HEK293T (cell line): ENCODE results near the gene FNBP1L.
A peak's percentile ranks its signal among the peaks of the same experiment; 100 is the strongest.

Source experiments
- CTCF ChIA-PET: fragments of 350-600 bp; formaldehyde crosslinking; extraction: SDS; loops from one replicate; lab custom pipeline; 2021; ENCODE audit warnings: antibody characterized with exemption, inconsistent platforms; lab: Yijun Ruan, JAX
- POLR2A ChIA-PET: fragments of 350-600 bp; formaldehyde crosslinking; extraction: SDS; loops from one replicate; lab custom pipeline; 2020; ENCODE audit warnings: antibody characterized with exemption, inconsistent platforms; lab: Yijun Ruan, JAX
- DNase-seq: peaks from one replicate; pipeline ENCODE4 v3.0.0; 2012; ENCODE audit warnings: mixed read lengths; ENCODE audit errors: extremely low spot score
- ARNT ChIP-seq: fragments of 450-650 bp; IDR thresholded peaks from 2 replicates; pipeline ENCODE4 v1.6.1; 2017; ENCODE audit warnings: mild to moderate bottlenecking
- BHLHE40 ChIP-seq: fragments of 450-650 bp; IDR thresholded peaks from 2 replicates; pipeline ENCODE4 v1.6.1; 2016; ENCODE audit warnings: mild to moderate bottlenecking, moderate library complexity, borderline replicate concordance
- CTBP1 ChIP-seq: fragments of 450-650 bp; IDR thresholded peaks from 2 replicates; pipeline ENCODE4 v1.6.1; 2016; ENCODE audit warnings: borderline replicate concordance
- ELF4 ChIP-seq: fragments of 450-650 bp; IDR thresholded peaks from 2 replicates; pipeline ENCODE4 v1.6.1; 2017; ENCODE audit warnings: antibody characterized with exemption
- FOXA1 ChIP-seq: fragments of 450-650 bp; IDR thresholded peaks from 2 replicates; pipeline ENCODE4 v1.6.1; 2016; ENCODE audit warnings: mild to moderate bottlenecking
- FOXK2 ChIP-seq: fragments of 450-650 bp; IDR thresholded peaks from 2 replicates; pipeline ENCODE4 v1.6.1; 2016; ENCODE audit warnings: mild to moderate bottlenecking
- FOXM1 ChIP-seq: fragments of 450-650 bp; IDR thresholded peaks from 2 replicates; pipeline ENCODE4 v1.6.1; 2017; ENCODE audit warnings: mild to moderate bottlenecking, borderline replicate concordance
- HDGF ChIP-seq: fragments of 450-650 bp; IDR thresholded peaks from 2 replicates; pipeline ENCODE4 v1.6.1; 2017; ENCODE audit warnings: antibody characterized with exemption, borderline replicate concordance
- L3MBTL2 ChIP-seq: fragments of 450-650 bp; conservative IDR thresholded peaks from 2 replicates; pipeline ENCODE4 v1.6.1; 2016; ENCODE audit warnings: mild to moderate bottlenecking
- LEF1 ChIP-seq: fragments of 450-650 bp; IDR thresholded peaks from 2 replicates; pipeline ENCODE4 v1.6.1; 2017; ENCODE audit warnings: mild to moderate bottlenecking, borderline replicate concordance
- NFRKB ChIP-seq: fragments of 450-650 bp; IDR thresholded peaks from 2 replicates; pipeline ENCODE4 v1.6.1; 2016; ENCODE audit warnings: mild to moderate bottlenecking, moderate library complexity
- SP1 ChIP-seq: fragments of 450-650 bp; IDR thresholded peaks from 2 replicates; pipeline ENCODE4 v1.6.1; 2017
- SUZ12 ChIP-seq: fragments of 450-650 bp; IDR thresholded peaks from 2 replicates; pipeline ENCODE4 v1.6.1; 2016; ENCODE audit warnings: mild to moderate bottlenecking
- TARDBP ChIP-seq: fragments of 450-650 bp; IDR thresholded peaks from 2 replicates; pipeline ENCODE4 v1.6.1; 2016
- ZNF384 ChIP-seq: fragments of 450-650 bp; IDR thresholded peaks from 2 replicates; pipeline ENCODE4 v1.6.1; 2016
- TF ChIP-seq, protein P1 (sequence below): fragments of 450-650 bp; IDR thresholded peaks from 2 replicates; pipeline ENCODE4 v1.6.1; 2016

The FNBP1L gene

DNA sequence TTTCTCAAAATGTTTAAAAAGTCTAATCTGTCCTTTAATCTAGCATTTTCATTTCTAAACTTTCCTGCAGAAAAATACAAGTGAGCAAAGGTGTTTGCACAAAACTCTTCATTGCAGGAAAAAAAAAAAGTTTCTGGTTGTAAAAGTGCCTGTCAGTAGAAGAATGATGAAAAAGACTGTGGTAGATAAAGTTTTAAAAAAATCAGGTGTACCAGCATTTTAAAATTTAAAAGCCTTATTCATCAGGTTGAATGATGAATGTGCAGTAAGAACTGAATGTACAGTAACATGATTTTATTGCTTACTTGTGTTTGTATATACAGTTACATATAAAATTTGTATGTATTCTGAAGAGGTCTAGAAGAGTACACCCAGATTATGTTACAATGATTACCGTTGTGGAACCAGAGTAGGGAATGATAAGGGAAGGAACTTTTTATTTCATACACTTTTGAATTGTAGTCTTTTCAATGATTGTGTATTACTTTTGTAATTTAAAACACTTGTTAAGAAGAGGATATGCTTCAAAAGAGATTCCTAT lies 54.0 kb downstream of the FNBP1L start:
- no peak for DNase-seq
- CTCF ChIA-PET = no interaction called here
- no peak for TF ChIP-seq TARDBP
- TF ChIP-seq, protein P1, sequence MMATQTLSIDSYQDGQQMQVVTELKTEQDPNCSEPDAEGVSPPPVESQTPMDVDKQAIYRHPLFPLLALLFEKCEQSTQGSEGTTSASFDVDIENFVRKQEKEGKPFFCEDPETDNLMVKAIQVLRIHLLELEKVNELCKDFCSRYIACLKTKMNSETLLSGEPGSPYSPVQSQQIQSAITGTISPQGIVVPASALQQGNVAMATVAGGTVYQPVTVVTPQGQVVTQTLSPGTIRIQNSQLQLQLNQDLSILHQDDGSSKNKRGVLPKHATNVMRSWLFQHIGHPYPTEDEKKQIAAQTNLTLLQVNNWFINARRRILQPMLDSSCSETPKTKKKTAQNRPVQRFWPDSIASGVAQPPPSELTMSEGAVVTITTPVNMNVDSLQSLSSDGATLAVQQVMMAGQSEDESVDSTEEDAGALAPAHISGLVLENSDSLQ = peak; percentile 86
- POLR2A ChIA-PET = no interaction called here

DNA sequence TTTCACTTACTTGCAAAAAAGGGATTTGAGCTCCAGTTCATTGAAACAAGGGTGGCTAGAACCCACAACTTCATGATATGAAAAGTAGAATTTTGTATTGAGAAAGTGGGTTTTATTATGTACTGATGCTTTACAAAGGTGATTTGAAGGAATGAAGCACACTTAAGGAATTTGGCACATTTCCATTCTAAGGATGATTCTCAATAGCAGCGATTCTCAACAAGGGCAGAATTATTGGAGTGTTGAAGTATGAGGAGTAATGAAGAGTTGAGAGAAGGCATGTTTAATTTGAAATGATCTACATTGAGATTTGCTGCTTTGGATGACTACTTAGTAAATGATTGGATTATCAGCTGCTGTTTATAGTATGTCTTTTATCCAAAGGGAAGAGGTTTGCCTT lies 54.7 kb downstream of the FNBP1L start:
- CTCF ChIA-PET = no interaction called here
- DNase-seq = no peak
- TF ChIP-seq ARNT (no peak), SUZ12 (no peak), FOXM1 (no peak), CTBP1 (no peak), NFRKB (no peak), FOXA1 (no peak), HDGF (no peak), LEF1 (no peak), SP1 (no peak), L3MBTL2 (no peak), ELF4 (no peak), ZNF384 (no peak)
- POLR2A ChIA-PET = no interaction called here

DNA sequence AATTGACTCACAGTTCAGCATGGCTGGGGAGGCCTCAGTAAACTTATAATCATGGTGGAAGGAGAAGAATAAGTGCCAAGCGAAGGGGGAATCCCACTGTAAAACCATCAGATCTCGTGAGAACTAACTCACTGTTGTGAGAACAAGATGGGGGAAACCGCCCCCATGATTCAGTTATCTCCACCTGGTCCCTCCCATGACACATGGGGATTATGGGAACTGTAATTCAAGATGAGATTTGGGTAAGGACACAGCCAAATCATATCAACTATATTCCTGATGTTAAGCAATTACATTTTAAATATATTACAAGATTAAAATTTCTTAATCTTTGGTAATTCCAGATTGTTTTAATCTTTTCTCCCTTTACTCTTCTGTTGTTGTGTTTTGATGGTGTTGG lies 55.2 kb downstream of the FNBP1L start:
- ChIA-PET CTCF (no interaction called here), POLR2A (no interaction called here)
- no peak for TF ChIP-seq ZNF384
- no peak for TF ChIP-seq SUZ12
- no peak for DNase-seq

- TF ChIP-seq FOXM1 = no peak
- POLR2A ChIA-PET = no interaction called here
These were observed 55.9 kb downstream of the FNBP1L start for GRCh38 chr1:93503816-93504215.

DNA sequence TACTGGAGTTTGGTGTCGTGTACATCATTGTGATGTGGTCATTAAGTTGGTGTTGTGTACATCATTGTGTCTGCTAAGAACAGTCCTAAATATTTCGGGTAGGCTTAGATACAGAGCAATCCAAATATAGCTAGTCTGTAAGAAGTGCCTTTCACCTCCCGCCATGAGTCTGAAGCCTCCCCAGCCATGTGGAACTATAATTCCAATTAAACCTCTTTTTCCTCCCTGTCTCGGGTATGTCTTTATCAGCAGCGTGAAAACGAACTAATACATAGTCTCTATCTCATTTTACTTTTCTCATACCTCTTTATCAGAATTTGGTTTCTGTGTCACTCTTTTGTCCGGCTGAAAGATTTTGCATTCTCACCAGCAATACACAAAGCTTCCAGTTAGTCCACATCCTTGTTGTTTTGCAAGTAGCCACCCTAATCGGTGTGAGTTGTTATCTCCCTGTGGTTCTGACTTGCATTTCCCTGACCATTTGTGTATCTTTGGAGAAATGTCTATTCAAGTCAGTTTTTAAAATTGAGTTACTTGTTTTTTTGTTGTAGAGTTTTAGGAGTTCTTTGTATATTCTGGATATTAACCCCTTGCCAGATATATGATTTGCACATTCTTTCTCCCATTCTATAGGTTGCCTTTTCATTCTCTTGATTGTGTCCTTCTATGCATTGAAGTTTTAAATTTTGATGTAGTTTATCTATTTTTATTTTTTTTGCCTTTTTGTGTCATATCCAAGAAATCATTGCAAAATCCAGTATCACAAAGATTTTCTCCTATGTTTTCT lies 56.5 kb downstream of the FNBP1L start:
- ChIA-PET POLR2A (no interaction called here), CTCF (no interaction called here)
- TF ChIP-seq LEF1 (no peak), HDGF (no peak), FOXK2 (no peak), SUZ12 (no peak), ELF4 (no peak), ARNT (no peak), FOXM1 (no peak), SP1 (no peak), ZNF384 (no peak), TARDBP (no peak), NFRKB (no peak), L3MBTL2 (no peak), FOXA1 (no peak), BHLHE40 (no peak), CTBP1 (no peak)
- TF ChIP-seq, protein P1 = no peak
- DNase-seq = no peak

More at GRCh38 chr1:93503816-93504215, 55.9 kb downstream of the FNBP1L start:
- DNase-seq = no peak
- CTCF ChIA-PET = no interaction called here

GRCh38 chr1:93506126-93506525 lies 58.2 kb downstream of the FNBP1L start:
- no peak for DNase-seq
- TF ChIP-seq ARNT = no peak
- TF ChIP-seq, protein P1 = no peak
- CTCF ChIA-PET = no interaction called here
- POLR2A ChIA-PET = no interaction called here

GRCh38 chr1:93516164-93516563 lies 68.2 kb downstream of the FNBP1L start:
- POLR2A ChIA-PET = no interaction called here

More at GRCh38 chr1:93516164-93516563, 68.2 kb downstream of the FNBP1L start:
- DNase-seq = no peak
- TF ChIP-seq NFRKB = no peak
- no peak for TF ChIP-seq FOXM1
- no peak for TF ChIP-seq ARNT
- TF ChIP-seq LEF1 = no peak
- no peak for TF ChIP-seq HDGF
- no peak for TF ChIP-seq FOXK2
- no peak for TF ChIP-seq ZNF384
- TF ChIP-seq BHLHE40 = no peak
- CTCF ChIA-PET = no interaction called here
